Fibroblast of mammary gland (primary cell): ENCODE results near the gene GPD1L.

Experiments
- DNase-seq: peaks from one replicate; pipeline ENCODE4 v3.0.0-alpha.2; 2010; ENCODE audit warnings: low read depth
- H3K4me3 ChIP-seq: 2 replicates; pipeline ENCODE4 v1.5.1; 2011; ENCODE audit warnings: low read depth, mild to moderate bottlenecking, low read length, moderate library complexity; ENCODE audit not compliant: control insufficient read depth
- TF ChIP-seq, protein P1 (sequence below): conservative IDR thresholded peaks from 2 replicates; pipeline ENCODE4 v1.5.1; 2011; ENCODE audit warnings: low read depth, low read length, inconsistent platforms; ENCODE audit not compliant: control insufficient read depth, insufficient read depth

GPD1L gene

DNA sequence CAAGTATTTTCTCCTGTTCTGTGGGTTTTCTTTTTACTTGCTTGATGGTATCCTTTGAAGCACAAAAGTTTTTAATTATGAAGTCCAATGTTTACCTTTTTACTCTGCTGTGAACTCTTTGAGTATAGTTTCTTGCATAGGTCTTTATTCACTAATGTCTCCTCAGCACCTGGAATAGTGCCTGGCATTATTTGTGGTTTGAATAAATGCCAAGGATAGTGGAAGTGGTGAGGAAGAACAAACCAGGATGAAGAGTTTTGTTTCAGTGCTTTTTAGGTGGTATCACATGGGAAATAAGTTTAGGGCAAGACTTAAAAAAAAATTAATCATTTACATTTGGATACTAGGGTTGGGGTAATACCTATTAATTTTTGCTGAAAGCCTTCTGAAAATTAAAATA, 25.7 kb downstream of the GPD1L start:
- TF ChIP-seq, protein P1, sequence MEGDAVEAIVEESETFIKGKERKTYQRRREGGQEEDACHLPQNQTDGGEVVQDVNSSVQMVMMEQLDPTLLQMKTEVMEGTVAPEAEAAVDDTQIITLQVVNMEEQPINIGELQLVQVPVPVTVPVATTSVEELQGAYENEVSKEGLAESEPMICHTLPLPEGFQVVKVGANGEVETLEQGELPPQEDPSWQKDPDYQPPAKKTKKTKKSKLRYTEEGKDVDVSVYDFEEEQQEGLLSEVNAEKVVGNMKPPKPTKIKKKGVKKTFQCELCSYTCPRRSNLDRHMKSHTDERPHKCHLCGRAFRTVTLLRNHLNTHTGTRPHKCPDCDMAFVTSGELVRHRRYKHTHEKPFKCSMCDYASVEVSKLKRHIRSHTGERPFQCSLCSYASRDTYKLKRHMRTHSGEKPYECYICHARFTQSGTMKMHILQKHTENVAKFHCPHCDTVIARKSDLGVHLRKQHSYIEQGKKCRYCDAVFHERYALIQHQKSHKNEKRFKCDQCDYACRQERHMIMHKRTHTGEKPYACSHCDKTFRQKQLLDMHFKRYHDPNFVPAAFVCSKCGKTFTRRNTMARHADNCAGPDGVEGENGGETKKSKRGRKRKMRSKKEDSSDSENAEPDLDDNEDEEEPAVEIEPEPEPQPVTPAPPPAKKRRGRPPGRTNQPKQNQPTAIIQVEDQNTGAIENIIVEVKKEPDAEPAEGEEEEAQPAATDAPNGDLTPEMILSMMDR: no peak
- no peak for DNase-seq

DNA sequence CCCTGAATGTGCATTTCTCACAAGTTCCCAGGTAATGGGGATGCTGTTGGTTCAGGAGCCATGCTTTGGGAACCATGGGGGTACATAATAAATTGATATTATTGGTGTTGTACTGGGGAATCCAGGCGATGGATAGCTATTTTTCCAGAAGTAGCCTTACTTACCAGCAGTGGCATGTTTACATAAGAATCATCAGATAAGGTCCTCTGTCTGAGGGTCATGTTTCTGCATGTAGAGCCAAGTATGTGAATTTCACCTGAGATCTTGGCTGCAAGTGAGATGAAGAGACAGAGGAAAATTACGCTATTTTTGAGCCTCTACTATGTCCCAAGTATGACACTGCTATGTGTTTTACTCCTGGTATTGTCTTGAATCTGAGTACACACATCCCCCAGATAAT, 26.3 kb downstream of the GPD1L start:
- TF ChIP-seq, protein P1: no peak
- H3K4me3 ChIP-seq: no peak overlapping the region
- DNase-seq: no peak

More for the DNA sequence above, 25.7 kb downstream of the GPD1L start:
- no peak overlapping the region for H3K4me3 ChIP-seq

DNA sequence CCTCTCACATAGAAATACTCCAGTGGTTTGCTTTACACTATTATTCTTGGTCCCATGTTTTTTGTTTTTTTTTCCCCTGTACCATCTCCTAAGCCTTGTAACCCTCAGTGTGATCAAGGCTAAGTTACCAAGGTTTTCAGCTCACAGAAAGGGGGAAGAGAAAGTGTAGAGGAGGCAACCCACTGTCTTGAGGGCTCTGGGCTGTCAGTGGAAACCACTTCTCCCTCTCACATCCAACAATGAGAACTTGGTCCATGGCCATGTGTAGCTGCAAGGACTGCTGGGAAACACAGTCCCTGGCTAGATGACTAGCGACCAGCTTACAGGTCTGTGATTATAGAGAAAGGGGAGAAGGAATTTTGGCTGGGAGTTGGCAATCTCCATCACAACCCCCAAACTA, 30.3 kb downstream of the GPD1L start:
- no peak overlapping the region for H3K4me3 ChIP-seq
- TF ChIP-seq, protein P1: no peak
- no peak for DNase-seq

DNA sequence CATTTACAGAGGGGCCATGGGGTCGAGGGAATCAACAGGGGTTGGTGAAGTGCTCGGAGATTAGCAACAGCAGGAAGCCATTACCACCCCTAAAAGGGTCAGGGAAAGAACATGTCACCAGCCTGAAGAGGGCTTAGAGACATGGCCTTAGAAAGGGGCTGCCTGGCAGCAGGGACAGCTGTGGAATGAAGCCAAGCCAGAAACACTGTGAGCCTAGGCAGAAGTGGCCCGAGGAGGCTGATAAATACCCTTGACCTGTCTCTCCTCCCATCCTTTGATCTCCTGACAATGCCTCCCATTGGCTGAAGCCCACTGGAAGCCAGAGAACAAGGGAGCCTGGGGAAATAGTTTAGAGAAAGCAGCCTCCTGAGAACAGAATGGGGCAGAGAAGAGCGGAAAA, 31.4 kb downstream of the GPD1L start:
- TF ChIP-seq, protein P1: no peak
- H3K4me3 ChIP-seq: no peak overlapping the region
- no peak for DNase-seq

DNA sequence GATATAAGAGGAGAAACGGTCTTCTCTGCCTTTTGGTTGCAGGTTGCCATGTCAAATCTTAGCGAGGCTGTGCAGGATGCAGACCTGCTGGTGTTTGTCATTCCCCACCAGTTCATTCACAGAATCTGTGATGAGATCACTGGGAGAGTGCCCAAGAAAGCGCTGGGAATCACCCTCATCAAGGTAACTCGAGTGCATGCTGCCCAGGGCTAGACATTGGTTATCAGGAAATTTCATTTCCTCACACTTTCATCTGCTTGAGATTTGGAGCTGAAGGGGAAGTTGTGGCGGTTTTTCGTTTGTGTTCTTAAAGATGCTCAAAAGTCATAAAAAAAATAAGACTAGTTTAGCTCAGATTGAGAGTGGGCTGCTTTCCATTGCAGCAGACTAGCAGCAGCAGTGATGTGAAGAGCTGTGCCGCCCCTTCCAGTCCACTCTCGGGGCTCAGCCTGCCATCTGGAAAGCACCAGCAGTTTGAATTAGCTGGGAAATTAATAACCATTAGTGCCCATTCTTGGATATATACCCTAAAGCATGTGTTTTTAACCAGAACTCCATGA, 32.2 kb downstream of the GPD1L start:
- no peak overlapping the region for H3K4me3 ChIP-seq
- TF ChIP-seq, protein P1: no peak
- DNase-seq: no peak

DNA sequence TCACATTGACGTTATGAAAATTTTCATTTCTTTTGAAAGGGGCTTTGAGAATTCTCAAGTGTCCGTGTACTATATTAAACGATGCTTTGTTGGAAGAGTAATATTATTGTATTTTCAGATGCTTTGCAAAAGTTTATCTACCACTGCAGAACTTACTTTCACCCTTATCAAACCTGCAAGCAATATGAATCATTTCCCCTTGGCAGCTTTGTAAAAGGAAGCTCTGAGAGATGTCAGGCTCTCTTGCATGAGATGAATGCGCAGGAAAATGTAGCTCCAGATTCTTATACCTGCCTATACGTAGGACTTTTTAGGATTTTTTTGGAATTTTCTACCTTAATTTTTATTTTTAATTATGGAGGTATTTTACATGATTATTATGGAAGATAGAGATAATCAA, 34.5 kb downstream of the GPD1L start:
- DNase-seq: no peak
- TF ChIP-seq, protein P1: no peak
- no peak overlapping the region for H3K4me3 ChIP-seq
